ENCODE measurements around the gene UHRF1. TPM values are rescaled to one million over a fixed set of nuclear protein-coding genes. Genes with fewer than 3 reads are reported as not detected.
"Not testable (repeated sequence)": the region's sequence is repeated elsewhere in the genome, so short reads cannot be mapped to it uniquely, and the experiment has no call there.

UHRF1 gene
- polyA plus RNA-seq, 1 donor (not counting 4 experiments of a cell fraction or from before 2014, with no cell fraction given) = 9.7 TPM

DNA sequence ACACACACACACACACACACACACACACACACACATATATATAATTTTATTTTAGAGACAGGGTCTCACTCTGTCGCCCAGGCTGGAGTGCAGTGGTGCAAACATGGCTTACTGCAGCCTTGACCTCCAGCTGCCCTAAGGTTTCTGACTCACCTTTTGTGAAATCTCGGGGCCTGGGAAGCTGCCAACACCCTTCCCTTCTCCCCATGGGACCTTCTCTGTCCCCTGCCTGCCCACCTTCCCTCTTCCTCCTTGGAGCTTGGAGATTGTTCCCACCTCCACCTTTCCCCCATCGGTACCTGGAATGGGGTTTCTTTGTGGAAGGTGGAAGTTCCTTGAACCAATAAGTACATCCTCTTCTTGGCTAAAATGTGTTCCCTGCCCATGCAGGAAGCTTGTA lies 12.9 kb upstream of the UHRF1 start:
- Histone ChIP-seq H3K27ac (ENCODE audit: control insufficient read depth, insufficient read depth, low read length) (no peak overlapping the region), H3K79me2 (ENCODE audit: control insufficient read depth, insufficient read depth, low read length) (no peaks in the 10 kb centered on the region), H3K27me3 (ENCODE audit: control insufficient read depth, extremely low read depth, insufficient read depth, low read length) (no peaks in the 10 kb centered on the region), H3K9me3 (ENCODE audit: control insufficient read depth, low read depth, low read length) (no peaks in the 10 kb centered on the region), H3K4me1 (ENCODE audit: control insufficient read depth, extremely low read depth, insufficient read depth, low read length) (peaks cover 4% of the 10 kb centered on the region), H3K36me3 (ENCODE audit: control insufficient read depth in 2 of 2, extremely low read depth in 1 of 2, insufficient read depth in 2 of 2, low read length in 2 of 2) (no peaks in the 10 kb centered on the region), H3K4me2 (ENCODE audit: control insufficient read depth, extremely low read depth, insufficient read depth, low read depth, low read length) (no peak overlapping the region), H3K4me3 (ENCODE audit: control insufficient read depth in 2 of 3, extremely low read depth in 1 of 3, insufficient read depth in 2 of 3, low read depth in 1 of 3, low read length in 3 of 3) (no peak overlapping the region), H3K9me1 (ENCODE audit: control insufficient read depth, extremely low read depth, insufficient read depth, low read length) (no peaks in the 10 kb centered on the region), H3K9ac (ENCODE audit: control insufficient read depth, extremely low read depth, insufficient read depth, low read length) (no peak overlapping the region), H2AFZ (ENCODE audit: control insufficient read depth, low read length) (no peak overlapping the region), H4K20me1 (ENCODE audit: control insufficient read depth, extremely low read depth, insufficient read depth, low read length) (no peaks in the 10 kb centered on the region)
- no peak for DNase-seq (ENCODE audit: low read depth, low spot score)
- dilution Hi-C loops (cut with MboI; ENCODE audit: extremely low pct_ligation_motif_present, low sequenced_read_pairs) = no loop called here
- TF ChIP-seq, protein P1, sequence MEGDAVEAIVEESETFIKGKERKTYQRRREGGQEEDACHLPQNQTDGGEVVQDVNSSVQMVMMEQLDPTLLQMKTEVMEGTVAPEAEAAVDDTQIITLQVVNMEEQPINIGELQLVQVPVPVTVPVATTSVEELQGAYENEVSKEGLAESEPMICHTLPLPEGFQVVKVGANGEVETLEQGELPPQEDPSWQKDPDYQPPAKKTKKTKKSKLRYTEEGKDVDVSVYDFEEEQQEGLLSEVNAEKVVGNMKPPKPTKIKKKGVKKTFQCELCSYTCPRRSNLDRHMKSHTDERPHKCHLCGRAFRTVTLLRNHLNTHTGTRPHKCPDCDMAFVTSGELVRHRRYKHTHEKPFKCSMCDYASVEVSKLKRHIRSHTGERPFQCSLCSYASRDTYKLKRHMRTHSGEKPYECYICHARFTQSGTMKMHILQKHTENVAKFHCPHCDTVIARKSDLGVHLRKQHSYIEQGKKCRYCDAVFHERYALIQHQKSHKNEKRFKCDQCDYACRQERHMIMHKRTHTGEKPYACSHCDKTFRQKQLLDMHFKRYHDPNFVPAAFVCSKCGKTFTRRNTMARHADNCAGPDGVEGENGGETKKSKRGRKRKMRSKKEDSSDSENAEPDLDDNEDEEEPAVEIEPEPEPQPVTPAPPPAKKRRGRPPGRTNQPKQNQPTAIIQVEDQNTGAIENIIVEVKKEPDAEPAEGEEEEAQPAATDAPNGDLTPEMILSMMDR (optimal IDR thresholded peaks at IDR 0.05 in 1 of 3, IDR thresholded peaks at IDR 0.05 in 1 of 3, conservative IDR thresholded peaks at IDR 0.05 in 1 of 3; ENCODE audit: extremely low read depth in 1 of 3, insufficient read depth in 2 of 3, low read length in 3 of 3) = no peak
- no peak for TF ChIP-seq EZH2 (IDR thresholded peaks at IDR 0.05; ENCODE audit: low read length)
- no peak for FAIRE-seq

DNA sequence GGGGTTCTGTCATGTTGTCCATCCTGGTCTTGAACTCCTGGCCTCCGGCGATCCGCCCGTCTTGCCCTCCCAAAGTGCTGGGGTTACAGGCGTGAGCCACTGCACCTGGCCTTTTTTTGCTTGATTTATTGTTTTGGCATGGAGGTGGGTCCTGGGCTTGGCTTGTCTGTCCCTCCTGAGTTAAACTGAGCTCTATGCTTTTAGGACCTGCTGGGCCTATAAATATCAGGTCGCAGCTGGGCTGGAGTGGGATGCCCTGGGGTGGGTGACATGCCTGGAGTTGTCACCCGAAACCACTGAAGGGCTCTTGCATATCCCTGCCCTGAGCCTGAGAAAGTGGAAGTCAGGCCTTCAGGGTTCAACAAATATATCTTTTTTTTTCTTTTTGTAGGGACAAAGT lies 12.2 kb upstream of the UHRF1 start:
- H3K27ac ChIP-seq (ENCODE audit: control insufficient read depth, insufficient read depth, low read length) = no peak overlapping the region
- dilution Hi-C loops (cut with MboI; ENCODE audit: extremely low pct_ligation_motif_present, low sequenced_read_pairs) = no loop called here

DNA sequence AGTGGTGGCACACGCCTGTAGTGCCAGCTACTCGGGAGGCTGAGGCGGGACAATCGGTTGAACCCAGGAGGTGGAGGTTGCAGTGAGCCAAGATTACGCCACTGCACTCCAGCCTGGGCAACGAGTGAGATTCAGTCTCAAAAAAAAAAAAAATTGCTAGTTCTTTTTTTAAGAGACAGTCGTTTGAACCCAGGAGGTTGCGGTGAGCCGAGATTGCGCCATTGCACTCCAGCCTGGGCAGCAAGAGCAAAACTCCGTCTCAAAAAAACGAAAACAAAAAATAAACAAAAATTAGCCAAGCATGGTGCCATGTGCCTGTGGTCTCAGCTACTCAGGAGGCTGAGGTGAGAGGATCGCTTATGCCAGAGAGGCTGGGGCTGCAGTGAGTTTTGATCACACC lies 8.4 kb upstream of the UHRF1 start:
- H3K9me1 ChIP-seq (ENCODE audit: control insufficient read depth, extremely low read depth, insufficient read depth, low read length); H3K36me3 ChIP-seq (ENCODE audit: control insufficient read depth in 2 of 2, extremely low read depth in 1 of 2, insufficient read depth in 2 of 2, low read length in 2 of 2); H3K27ac ChIP-seq (ENCODE audit: control insufficient read depth, insufficient read depth, low read length); dilution Hi-C loops (cut with MboI; ENCODE audit: extremely low pct_ligation_motif_present, low sequenced_read_pairs); H3K4me2 ChIP-seq (ENCODE audit: control insufficient read depth, extremely low read depth, insufficient read depth, low read depth, low read length); H4K20me1 ChIP-seq (ENCODE audit: control insufficient read depth, extremely low read depth, insufficient read depth, low read length); H3K79me2 ChIP-seq (ENCODE audit: control insufficient read depth, insufficient read depth, low read length); H3K27me3 ChIP-seq (ENCODE audit: control insufficient read depth, extremely low read depth, insufficient read depth, low read length); H2AFZ ChIP-seq (ENCODE audit: control insufficient read depth, low read length); H3K4me1 ChIP-seq (ENCODE audit: control insufficient read depth, extremely low read depth, insufficient read depth, low read length); H3K4me3 ChIP-seq (ENCODE audit: control insufficient read depth in 2 of 3, extremely low read depth in 1 of 3, insufficient read depth in 2 of 3, low read depth in 1 of 3, low read length in 3 of 3); DNase-seq (ENCODE audit: low read depth, low spot score); FAIRE-seq; H3K9ac ChIP-seq (ENCODE audit: control insufficient read depth, extremely low read depth, insufficient read depth, low read length); H3K9me3 ChIP-seq (ENCODE audit: control insufficient read depth, low read depth, low read length): not testable (repeated sequence)

More for the DNA sequence above, 12.2 kb upstream of the UHRF1 start:
- no peak overlapping the region for H3K9ac ChIP-seq (ENCODE audit: control insufficient read depth, extremely low read depth, insufficient read depth, low read length)
- no peak for FAIRE-seq
- H3K4me2 ChIP-seq (ENCODE audit: control insufficient read depth, extremely low read depth, insufficient read depth, low read depth, low read length) = no peak overlapping the region
- TF ChIP-seq EZH2 (IDR thresholded peaks at IDR 0.05; ENCODE audit: low read length) = no peak
- TF ChIP-seq, protein P1 (optimal IDR thresholded peaks at IDR 0.05 in 1 of 3, IDR thresholded peaks at IDR 0.05 in 1 of 3, conservative IDR thresholded peaks at IDR 0.05 in 1 of 3; ENCODE audit: extremely low read depth in 1 of 3, insufficient read depth in 2 of 3, low read length in 3 of 3) = no peak
- no peaks in the 10 kb centered on the region for H3K9me3 ChIP-seq (ENCODE audit: control insufficient read depth, low read depth, low read length)
- H3K36me3 ChIP-seq (ENCODE audit: control insufficient read depth in 2 of 2, extremely low read depth in 1 of 2, insufficient read depth in 2 of 2, low read length in 2 of 2) = no peaks in the 10 kb centered on the region
- H4K20me1 ChIP-seq (ENCODE audit: control insufficient read depth, extremely low read depth, insufficient read depth, low read length) = no peaks in the 10 kb centered on the region
- H3K9me1 ChIP-seq (ENCODE audit: control insufficient read depth, extremely low read depth, insufficient read depth, low read length) = no peaks in the 10 kb centered on the region
- H3K4me1 ChIP-seq (ENCODE audit: control insufficient read depth, extremely low read depth, insufficient read depth, low read length) = peaks cover 4% of the 10 kb centered on the region
- H2AFZ ChIP-seq (ENCODE audit: control insufficient read depth, low read length) = no peak overlapping the region
- no peak for DNase-seq (ENCODE audit: low read depth, low spot score)
- H3K79me2 ChIP-seq (ENCODE audit: control insufficient read depth, insufficient read depth, low read length) = no peaks in the 10 kb centered on the region
- H3K27me3 ChIP-seq (ENCODE audit: control insufficient read depth, extremely low read depth, insufficient read depth, low read length) = no peaks in the 10 kb centered on the region
- H3K4me3 ChIP-seq (ENCODE audit: control insufficient read depth in 2 of 3, extremely low read depth in 1 of 3, insufficient read depth in 2 of 3, low read depth in 1 of 3, low read length in 3 of 3) = no peak overlapping the region

Data from keratinocyte (primary cell).